Neural progenitor cell (in vitro differentiated cells): ENCODE data around the gene TEX10. TPM values are rescaled to one million over a fixed set of nuclear protein-coding genes. Genes with fewer than 3 reads are reported as not detected.
"Not testable (repeated sequence)": the region's sequence is repeated elsewhere in the genome, so short reads cannot be mapped to it uniquely, and the experiment has no call there.

Experiments used
- DNase-seq: peaks from one replicate; pipeline ENCODE4 v3.0.0-alpha.2; 2016; ENCODE audit warnings: low spot score
- H2AFZ ChIP-seq: fragments of 200-600 bp; sonication (generic); replicated peaks from 2 replicates; pipeline ENCODE4 v1.6.1; 2016; ENCODE audit warnings: antibody characterized with exemption
- H3F3A ChIP-seq: fragments of 200-600 bp; sonication (generic); 2 replicates; pipeline ENCODE4 v1.6.1; 2016; ENCODE audit warnings: antibody characterized with exemption, low read depth
- H3K27ac ChIP-seq: fragments of 200-600 bp; sonication (generic); 2 replicates; pipeline ENCODE4 v1.5.1; 2016; ENCODE audit warnings: mild to moderate bottlenecking
- H3K27me3 ChIP-seq: fragments of 200-600 bp; sonication (generic); 2 replicates; pipeline ENCODE4 v1.6.1; 2016; ENCODE audit warnings: mild to moderate bottlenecking, moderate library complexity
- H3K36me3 ChIP-seq: fragments of 200-600 bp; sonication (generic); 2 replicates; pipeline ENCODE4 v1.5.1; 2016
- H3K4me1 ChIP-seq: fragments of 200-600 bp; sonication (generic); 2 replicates; pipeline ENCODE4 v1.6.1; 2016; ENCODE audit warnings: mixed run types
- H3K4me2 ChIP-seq: fragments of 200-600 bp; sonication (generic); 2 replicates; pipeline ENCODE4 v1.6.1; 2016
- H3K4me3 ChIP-seq: fragments of 200-600 bp; sonication (generic); 2 replicates; pipeline ENCODE4 v1.5.1; 2016
- H3K79me2 ChIP-seq: fragments of 200-600 bp; sonication (generic); 2 replicates; pipeline ENCODE4 v1.6.1; 2016; ENCODE audit warnings: low read depth
- H3K9ac ChIP-seq: fragments of 200-600 bp; sonication (generic); 2 replicates; pipeline ENCODE4 v1.6.1; 2016
- H3K9me3 ChIP-seq: fragments of 200-600 bp; sonication (generic); 2 replicates; pipeline ENCODE4 v1.5.1; 2016; ENCODE audit warnings: low read depth
- H4K20me1 ChIP-seq: fragments of 200-600 bp; sonication (generic); 2 replicates; pipeline ENCODE4 v1.6.1; 2016; ENCODE audit warnings: low read depth
- H3K27ac Mint-ChIP-seq: 3 replicates; pipeline ENCODE4 v1.8.0; 2021; ENCODE audit warnings: mixed read lengths
- H3K27me3 Mint-ChIP-seq: 2 replicates; pipeline ENCODE4 v1.8.0; 2022; ENCODE audit warnings: low read depth, mild to moderate bottlenecking, inconsistent platforms, moderate library complexity, mixed read lengths; ENCODE audit not compliant: insufficient read depth
- H3K36me3 Mint-ChIP-seq: 3 replicates; pipeline ENCODE4 v1.8.0; 2021; ENCODE audit warnings: mixed read lengths
- H3K4me1 Mint-ChIP-seq: 3 replicates; pipeline ENCODE4 v1.8.0; 2021; ENCODE audit warnings: mixed read lengths
- H3K4me3 Mint-ChIP-seq: 3 replicates; pipeline ENCODE4 v1.8.0; 2021; ENCODE audit warnings: mild to moderate bottlenecking, moderate library complexity, mixed read lengths
- H3K9me3 Mint-ChIP-seq: 3 replicates; pipeline ENCODE4 v1.8.0; 2020; ENCODE audit warnings: mixed read lengths
- EZH2 ChIP-seq: fragments of 200-600 bp; sonication (generic); IDR thresholded peaks from 2 replicates; pipeline ENCODE4 v1.6.1; 2017; ENCODE audit warnings: antibody characterized with exemption, mild to moderate bottlenecking, moderate library complexity
- EZH2phosphoT487 ChIP-seq: fragments of 200-600 bp; sonication (generic); IDR thresholded peaks from 2 replicates; pipeline ENCODE4 v1.6.1; 2017; ENCODE audit warnings: antibody characterized with exemption
- total RNA-seq: library from RNA; depleted of rRNA; stranded (reverse); fragments of >200 nt; gene quantifications from 2 replicates; pipeline ENCODE4 v1.2.3, GENCODE V29; 2015; ENCODE audit warnings: low replicate concordance
- TF ChIP-seq, protein P1 (sequence below): fragments of 200-600 bp; sonication (generic); IDR thresholded peaks from 2 replicates; pipeline ENCODE4 v1.5.1; 2017; ENCODE audit warnings: antibody characterized with exemption, mild to moderate bottlenecking

Gene TEX10
- total RNA-seq, 1 donor from 2014 or later: 71.8 TPM

DNA sequence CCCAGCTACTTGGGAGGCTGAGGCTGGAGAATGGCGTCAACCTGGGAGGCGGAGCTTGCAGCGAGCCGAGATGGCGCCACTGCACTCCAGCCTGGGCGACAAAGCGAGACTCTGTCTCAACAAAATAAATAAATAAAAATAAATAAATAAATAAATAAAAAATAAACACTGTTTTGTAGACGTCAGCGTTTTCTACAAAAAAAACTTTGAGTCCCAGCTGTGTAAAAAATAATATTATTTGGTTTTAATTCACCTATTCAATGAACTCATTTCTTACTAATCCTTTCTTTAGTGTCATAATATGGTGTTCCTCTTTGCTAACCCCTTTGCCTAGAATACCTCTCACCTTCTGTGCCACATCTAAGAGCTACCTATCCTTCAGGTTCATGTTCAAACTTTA, 44.0 kb upstream of the TEX10 start:
- Mint-ChIP-seq H3K9me3 (peaks cover 10% of the 10 kb centered on the region), H3K27me3 (no peaks in the 10 kb centered on the region), H3K36me3 (peaks cover 11% of the 10 kb centered on the region), H3K4me1 (no peaks in the 10 kb centered on the region), H3K4me3 (no peak overlapping the region), H3K27ac (no peak overlapping the region)
- H3K4me2 ChIP-seq: no peak overlapping the region
- H3K27ac ChIP-seq: no peak overlapping the region
- H4K20me1 ChIP-seq: no peaks in the 10 kb centered on the region
- H3K9me3 ChIP-seq: peaks cover 1% of the 10 kb centered on the region
- DNase-seq: no peak
- peaks cover 2% of the 10 kb centered on the region for H3K36me3 ChIP-seq
- no peak overlapping the region for H3K9ac ChIP-seq
- peaks cover 3% of the 10 kb centered on the region for H3F3A ChIP-seq
- no peaks in the 10 kb centered on the region for H3K4me1 ChIP-seq
- no peak for TF ChIP-seq EZH2phosphoT487
- TF ChIP-seq, protein P1, sequence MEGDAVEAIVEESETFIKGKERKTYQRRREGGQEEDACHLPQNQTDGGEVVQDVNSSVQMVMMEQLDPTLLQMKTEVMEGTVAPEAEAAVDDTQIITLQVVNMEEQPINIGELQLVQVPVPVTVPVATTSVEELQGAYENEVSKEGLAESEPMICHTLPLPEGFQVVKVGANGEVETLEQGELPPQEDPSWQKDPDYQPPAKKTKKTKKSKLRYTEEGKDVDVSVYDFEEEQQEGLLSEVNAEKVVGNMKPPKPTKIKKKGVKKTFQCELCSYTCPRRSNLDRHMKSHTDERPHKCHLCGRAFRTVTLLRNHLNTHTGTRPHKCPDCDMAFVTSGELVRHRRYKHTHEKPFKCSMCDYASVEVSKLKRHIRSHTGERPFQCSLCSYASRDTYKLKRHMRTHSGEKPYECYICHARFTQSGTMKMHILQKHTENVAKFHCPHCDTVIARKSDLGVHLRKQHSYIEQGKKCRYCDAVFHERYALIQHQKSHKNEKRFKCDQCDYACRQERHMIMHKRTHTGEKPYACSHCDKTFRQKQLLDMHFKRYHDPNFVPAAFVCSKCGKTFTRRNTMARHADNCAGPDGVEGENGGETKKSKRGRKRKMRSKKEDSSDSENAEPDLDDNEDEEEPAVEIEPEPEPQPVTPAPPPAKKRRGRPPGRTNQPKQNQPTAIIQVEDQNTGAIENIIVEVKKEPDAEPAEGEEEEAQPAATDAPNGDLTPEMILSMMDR: no peak
- no peak for TF ChIP-seq EZH2
- no peaks in the 10 kb centered on the region for H3K27me3 ChIP-seq
- H2AFZ ChIP-seq: no peak overlapping the region
- H3K4me3 ChIP-seq: no peak overlapping the region
- no peaks in the 10 kb centered on the region for H3K79me2 ChIP-seq

DNA sequence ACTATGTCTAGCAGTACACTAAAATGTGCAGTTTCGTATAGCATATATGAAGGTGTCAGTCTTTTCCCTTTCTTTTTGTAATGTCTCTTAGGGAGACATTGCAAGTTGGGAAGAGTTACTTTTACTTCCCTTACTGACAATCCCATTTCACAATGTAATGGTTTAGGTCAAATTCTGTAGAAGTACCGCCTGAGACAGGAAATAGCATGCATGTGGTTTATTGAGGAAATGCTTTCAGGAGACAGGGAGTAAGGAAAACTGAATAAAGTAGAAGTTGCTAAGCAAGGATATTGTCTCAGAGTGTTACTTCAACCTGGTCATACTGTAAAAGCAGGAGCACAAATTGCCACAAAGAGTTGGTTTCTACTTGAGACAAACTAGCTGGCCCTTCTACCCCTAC, 42.1 kb upstream of the TEX10 start:
- H3K9me3 ChIP-seq: peaks cover 6% of the 10 kb centered on the region
- DNase-seq: no peak
- H3K4me3 ChIP-seq: no peak overlapping the region
- Mint-ChIP-seq H3K36me3 (peaks cover 14% of the 10 kb centered on the region), H3K4me3 (no peak overlapping the region), H3K4me1 (no peaks in the 10 kb centered on the region), H3K27me3 (no peaks in the 10 kb centered on the region), H3K27ac (no peak overlapping the region), H3K9me3 (peaks cover 13% of the 10 kb centered on the region)
- no peaks in the 10 kb centered on the region for H3K79me2 ChIP-seq
- TF ChIP-seq EZH2phosphoT487 (no peak), EZH2 (no peak)
- TF ChIP-seq, protein P1: no peak
- H3K9ac ChIP-seq: no peak overlapping the region
- no peak overlapping the region for H3K4me2 ChIP-seq
- no peaks in the 10 kb centered on the region for H3K4me1 ChIP-seq
- peaks cover 3% of the 10 kb centered on the region for H3F3A ChIP-seq
- H4K20me1 ChIP-seq: no peaks in the 10 kb centered on the region
- peaks cover 4% of the 10 kb centered on the region for H3K36me3 ChIP-seq
- H3K27me3 ChIP-seq: no peaks in the 10 kb centered on the region
- no peak overlapping the region for H2AFZ ChIP-seq
- no peak overlapping the region for H3K27ac ChIP-seq

DNA sequence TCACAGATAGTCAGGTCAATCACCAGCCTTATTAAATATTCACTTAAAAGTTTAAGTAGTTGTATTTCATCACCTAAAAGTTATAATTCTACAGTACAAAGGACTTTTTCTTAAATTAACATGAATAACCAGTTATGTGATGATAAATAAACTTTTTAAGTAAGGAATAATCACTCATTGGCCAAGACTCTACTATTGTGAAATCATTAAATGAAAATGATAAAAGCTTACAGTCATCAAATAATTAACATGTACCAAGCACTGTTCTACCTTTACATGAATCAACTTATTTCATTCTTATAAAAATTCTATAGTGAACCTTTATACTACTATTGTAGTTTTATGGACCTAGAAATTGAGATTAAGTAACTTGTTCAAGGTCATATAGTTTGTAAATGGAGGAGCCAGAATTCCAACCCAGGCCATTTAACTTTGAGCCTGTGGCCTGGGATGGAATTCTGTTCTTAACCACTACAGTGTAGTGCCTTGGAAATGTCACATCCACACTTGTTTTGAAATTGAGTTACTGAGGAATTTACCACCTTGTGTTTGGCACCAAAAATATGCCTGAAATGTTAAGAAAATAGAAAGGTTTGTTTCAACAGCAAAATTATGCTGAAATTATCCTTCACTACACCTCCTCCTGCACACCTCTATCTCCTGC, 41.4 kb upstream of the TEX10 start:
- H3K36me3 Mint-ChIP-seq: peaks cover 17% of the 10 kb centered on the region
- Histone ChIP-seq H3K27me3 (no peaks in the 10 kb centered on the region), H3K79me2 (no peaks in the 10 kb centered on the region), H3F3A (peaks cover 3% of the 10 kb centered on the region), H3K27ac (no peak overlapping the region), H3K36me3 (peaks cover 4% of the 10 kb centered on the region), H3K4me1 (no peaks in the 10 kb centered on the region), H3K9ac (no peak overlapping the region), H3K4me3 (no peak overlapping the region), H2AFZ (no peak overlapping the region), H3K9me3 (peaks cover 6% of the 10 kb centered on the region), H4K20me1 (no peaks in the 10 kb centered on the region), H3K4me2 (no peak overlapping the region)
- H3K4me1 Mint-ChIP-seq: no peaks in the 10 kb centered on the region
- peaks cover 13% of the 10 kb centered on the region for H3K9me3 Mint-ChIP-seq
- no peaks in the 10 kb centered on the region for H3K27me3 Mint-ChIP-seq
- TF ChIP-seq EZH2phosphoT487 (no peak), EZH2 (no peak)
- TF ChIP-seq, protein P1: no peak
- no peak overlapping the region for H3K4me3 Mint-ChIP-seq
- DNase-seq: no peak
- H3K27ac Mint-ChIP-seq: no peak overlapping the region

- H3K4me3 Mint-ChIP-seq, H3K36me3 ChIP-seq, H3K27ac Mint-ChIP-seq, H2AFZ ChIP-seq, H3K4me1 Mint-ChIP-seq, H3K79me2 ChIP-seq, H3K4me3 ChIP-seq, H3K9ac ChIP-seq, H3K27me3 Mint-ChIP-seq, H3K27me3 ChIP-seq, H3K9me3 ChIP-seq, H3F3A ChIP-seq, H3K4me1 ChIP-seq, H3K27ac ChIP-seq, H4K20me1 ChIP-seq, H3K4me2 ChIP-seq, DNase-seq: not testable (repeated sequence)
- Mint-ChIP-seq H3K9me3 (peaks cover 13% of the 10 kb centered on the region), H3K36me3 (peaks cover 17% of the 10 kb centered on the region)
These were observed 40.2 kb upstream of the TEX10 start for GRCh38 chr9:100392989-100393388.
